HG02642 (cell line): Measurements from ENCODE around the gene NCOA3.
"Not testable (repeated sequence)": the region's sequence is repeated elsewhere in the genome, so short reads cannot be mapped to it uniquely, and the experiment has no call there.

Source experiments
- ATAC-seq: cut with Tn5 transposase; IDR thresholded peaks from one replicate; pipeline ENCODE4 v1.9.1; 2021; ENCODE audit warnings: mild to moderate bottlenecking; ENCODE audit not compliant: unreplicated experiment, poor library complexity

NCOA3 gene

DNA sequence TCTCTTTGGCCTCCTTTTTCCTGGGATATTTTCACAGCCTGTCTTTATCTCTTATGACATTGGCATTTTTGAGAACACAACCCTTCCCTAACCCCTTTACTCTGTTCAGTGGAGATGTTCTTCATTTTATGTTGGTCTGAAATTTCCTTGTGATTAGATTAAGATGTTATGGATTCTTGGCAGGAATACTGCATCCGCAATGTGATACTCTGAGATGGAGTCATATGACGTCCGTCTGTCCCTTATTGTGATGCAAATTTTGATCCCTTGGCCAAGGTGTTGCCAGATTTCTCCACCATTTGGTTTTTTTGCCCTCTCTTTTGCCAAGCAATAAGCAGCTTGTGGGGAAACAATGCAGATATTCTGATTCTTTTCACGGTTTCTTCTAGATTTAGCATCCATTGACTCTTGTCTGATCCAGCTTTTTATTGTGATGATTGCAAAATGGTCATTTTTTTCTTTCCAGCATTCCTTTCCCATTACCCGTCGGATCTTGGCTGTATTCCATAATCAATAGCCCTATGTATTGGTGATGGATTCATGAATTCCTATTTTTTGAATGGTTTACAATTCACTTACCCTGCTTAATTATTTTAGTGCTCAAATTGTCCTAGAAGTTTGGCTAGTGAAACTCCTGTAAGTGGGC is 85.1 kb downstream of the NCOA3 start:
- no peak for ATAC-seq

DNA sequence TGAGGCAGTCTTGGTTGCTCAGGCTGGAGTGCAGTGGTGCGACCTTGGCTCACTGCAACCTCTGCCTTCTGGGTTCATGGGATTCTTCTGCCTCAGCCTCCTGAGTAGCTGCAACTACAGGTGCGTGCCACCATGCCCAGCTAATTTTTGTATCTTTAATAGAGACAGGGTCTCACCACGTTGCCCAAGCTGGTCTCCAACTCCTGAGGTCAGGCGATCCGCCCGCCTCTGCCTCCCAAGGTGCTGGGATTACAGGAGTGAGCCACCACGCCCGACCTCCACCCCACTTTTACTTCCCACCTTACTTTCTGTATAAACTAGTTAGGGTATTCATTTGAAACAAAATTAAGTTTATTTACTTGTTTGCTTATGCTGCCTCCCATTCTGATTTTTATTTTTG is 86.5 kb downstream of the NCOA3 start:
- ATAC-seq = no peak

DNA sequence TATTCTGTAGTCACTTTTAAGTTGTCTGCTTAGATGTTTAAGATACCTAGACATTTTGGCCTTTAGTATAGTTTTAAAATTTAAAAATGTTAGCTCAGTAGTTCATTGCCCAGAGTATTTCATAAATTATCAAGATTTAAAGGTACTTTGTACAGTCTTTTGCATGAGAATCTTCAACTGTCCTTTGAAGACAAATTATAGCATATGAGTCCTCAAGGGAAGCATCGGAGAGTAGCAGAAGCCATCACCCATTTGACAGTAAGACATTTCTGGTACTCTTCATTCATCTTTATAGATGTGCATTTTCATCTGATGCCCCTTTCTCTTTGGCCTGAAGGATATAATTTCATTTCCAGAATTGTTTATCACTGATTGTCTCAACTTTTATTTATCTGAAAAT is 89.5 kb downstream of the NCOA3 start:
- ATAC-seq = no peak

DNA sequence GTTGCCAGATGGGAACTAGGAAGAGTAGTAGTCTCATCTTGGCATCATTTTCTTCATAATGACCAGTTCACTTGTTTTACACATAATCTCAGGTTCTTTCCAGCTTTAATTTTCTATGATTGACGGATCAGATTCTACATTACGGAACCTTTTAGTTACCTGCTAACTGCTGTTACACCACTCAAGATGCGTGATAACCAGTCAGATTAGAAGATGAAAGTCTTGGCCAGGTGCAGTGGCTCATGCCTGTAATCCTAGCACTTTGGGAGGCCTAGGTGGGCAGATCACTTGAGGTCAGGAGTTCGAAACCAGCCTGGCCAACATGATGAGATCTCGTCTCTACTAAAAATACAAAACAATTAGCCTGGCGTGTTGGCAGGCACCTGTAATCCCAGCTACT is 92.5 kb downstream of the NCOA3 start:
- no peak for ATAC-seq

DNA sequence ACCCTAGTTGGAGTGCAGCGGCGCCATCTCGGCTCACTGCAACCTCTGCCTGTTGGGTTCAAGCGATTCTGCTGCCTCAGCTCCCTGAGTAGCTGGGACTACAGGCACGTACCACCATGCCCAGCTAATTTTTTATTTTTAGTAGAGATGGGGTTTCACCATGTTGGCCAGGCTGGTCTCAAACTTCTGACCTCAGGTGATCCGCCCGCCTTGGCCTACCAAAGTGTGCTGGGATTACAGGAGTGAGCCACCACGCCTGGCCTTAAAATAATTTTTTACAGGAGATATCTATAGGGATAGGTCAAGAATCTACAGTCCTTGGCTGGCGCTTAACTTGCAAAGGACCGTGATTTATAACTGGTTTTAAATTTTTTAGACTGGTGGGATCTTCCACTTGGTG is 93.5 kb downstream of the NCOA3 start:
- not testable (repeated sequence) for ATAC-seq

DNA sequence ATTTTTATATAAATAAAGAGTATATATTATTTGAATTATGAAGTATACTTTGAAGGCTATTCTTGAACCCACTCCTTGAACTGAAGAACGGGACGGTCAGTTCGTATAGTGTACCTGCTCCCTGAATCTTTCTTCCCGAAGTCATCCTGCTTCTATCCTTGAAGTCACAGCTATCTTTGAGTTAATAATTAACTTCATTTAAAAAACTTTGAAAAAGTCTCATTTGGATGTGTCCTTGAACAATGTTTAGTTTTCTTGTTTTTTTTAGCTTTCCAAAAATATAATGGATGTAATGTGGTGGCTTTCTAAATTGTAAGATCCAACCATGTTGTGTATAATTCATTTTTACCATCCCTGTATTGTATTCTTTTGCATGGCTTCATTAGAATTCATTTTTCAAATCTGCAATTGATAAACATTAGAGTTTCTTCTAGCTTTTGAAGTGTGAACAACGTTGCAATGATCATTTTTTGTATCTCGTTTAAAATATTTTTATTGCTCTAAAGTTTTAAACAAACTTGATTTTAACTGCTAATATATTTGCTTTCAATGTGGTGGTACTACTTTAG is 94.4 kb downstream of the NCOA3 start:
- ATAC-seq = no peak

DNA sequence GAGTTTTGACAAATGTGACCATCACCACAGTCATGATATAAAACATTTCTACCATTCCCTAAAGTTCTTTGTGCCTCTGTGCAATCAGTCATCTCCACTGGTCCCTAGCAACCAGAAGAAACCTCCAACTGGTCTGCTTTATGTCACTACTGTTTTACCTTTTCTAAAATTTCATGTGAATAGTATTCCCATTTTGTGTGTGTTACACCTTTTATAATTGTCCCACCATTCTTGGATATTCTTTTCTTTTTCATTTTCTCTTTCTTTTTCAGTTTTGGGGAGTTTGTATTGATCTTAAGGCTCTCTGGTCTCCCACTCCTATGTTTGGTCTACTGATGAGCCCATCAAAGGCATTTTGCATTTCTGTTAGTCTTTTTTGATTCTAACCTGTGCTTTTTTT is 95.4 kb downstream of the NCOA3 start:
- no peak for ATAC-seq

DNA sequence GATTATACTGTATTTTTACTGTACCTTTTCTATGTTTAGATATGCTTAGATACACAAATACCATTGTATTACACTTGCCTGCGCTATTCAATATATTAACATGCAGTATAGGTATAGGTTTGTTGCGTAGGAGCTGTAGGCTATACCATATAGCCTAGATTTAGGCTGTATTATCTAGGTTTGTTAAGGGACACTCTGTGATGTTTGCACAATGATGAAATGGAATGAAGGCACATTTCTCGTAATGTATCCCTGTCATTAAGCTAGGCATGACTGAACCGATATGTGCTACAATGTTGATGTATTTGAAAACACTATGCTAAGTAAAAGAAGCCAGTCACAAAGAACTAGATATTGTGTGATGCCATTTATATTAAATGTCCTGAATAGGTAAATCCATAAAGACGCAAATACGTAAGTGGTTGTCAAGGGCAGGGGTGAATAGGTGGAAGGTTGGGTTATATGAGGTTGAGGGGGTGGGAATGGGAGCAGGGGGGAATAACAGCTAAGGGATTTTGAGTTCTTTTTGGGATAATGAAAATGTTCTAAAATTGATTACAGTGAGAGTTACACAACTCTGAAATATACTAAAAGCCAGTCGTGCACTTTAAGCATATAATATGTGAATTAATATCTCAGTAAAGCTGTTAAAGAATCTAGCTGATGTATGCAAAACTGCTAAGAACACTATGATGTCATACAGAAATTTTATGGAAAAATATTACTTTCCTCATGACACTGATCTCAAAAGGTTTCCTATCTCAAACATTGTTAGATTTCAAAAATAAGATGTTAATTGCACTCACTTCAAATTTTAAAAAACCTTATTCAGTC is 97.4 kb downstream of the NCOA3 start:
- no peak for ATAC-seq

DNA sequence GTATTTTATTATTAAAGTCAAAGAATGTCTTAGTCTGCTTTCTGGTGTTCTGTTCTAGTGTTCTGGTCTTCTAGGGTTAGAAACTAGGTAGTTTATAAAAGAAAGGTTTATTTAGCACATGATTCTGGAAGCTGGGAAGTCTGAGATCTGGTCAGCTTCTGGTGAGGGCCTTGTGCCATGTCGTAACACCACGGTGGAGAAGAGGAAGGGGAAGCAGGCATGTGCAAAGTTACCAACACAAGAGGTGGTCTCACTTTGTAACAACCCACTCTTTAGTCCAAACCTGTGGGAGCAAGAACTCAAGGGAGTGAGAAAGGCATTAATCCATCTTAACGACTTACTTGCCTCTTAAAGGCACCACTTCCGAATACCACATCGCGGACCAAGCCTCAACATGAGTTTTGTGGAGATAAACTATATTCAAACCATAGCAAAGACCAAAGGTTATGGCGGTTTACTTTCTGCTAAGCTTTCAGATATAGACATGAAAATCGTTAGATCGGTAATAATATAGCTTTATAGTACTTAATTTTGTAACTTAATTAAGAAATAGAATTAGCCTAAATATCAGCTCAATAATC is 99.4 kb downstream of the NCOA3 start:
- ATAC-seq = no peak

DNA sequence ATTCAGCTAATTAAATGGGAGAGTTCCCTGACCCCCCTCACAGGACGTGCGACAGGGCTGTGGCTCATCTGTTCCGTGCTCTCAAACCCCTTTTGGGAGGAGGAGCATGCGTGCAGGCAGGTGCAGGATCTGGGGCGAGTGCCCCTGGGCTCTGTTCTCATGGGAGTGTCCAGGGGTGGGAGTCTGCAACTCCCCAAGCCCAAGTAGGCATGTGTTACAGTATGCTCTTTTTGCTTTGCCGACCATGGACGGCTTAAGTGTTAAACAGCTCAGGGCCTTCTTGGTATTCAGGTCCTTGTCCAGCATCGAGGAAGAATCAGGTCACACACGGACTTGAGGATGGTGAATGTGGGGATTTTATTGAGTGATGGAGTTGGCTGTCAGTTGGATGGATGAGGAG is 101.6 kb downstream of the NCOA3 start:
- ATAC-seq = no peak

DNA sequence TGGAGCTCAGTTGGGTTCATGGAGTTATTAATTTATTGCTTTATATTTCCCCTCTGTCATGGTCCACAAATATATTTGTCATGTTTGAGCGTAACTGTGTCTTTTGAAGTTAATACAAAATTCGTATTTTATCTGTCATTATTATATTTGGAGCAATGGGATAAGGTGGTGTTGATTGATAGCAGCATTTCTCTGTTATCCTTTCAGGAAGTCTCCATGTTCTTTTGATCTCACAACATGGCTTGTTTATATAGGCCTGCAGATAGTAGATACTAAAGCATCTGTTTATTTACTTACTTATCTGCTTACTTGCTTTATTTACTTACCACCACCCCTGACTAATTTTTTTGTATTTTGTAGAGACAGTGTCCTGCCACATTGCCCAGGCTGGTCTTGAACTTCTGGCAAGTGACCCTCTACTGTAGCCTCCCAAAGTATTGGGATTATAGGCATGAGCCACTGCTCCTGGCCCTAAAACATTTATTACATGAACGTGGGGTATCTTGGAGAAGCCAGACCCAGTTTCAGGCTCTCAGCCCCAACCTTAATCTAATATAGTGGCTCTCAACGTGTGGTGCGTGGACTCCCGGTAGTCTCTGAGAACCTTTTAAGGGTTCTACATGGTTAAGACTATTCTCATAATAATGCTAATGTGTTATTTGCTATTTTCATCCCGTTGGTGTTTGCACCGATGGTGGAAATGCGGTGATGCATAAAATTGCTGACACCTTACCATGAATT is 104.2 kb downstream of the NCOA3 start:
- ATAC-seq = no peak

DNA sequence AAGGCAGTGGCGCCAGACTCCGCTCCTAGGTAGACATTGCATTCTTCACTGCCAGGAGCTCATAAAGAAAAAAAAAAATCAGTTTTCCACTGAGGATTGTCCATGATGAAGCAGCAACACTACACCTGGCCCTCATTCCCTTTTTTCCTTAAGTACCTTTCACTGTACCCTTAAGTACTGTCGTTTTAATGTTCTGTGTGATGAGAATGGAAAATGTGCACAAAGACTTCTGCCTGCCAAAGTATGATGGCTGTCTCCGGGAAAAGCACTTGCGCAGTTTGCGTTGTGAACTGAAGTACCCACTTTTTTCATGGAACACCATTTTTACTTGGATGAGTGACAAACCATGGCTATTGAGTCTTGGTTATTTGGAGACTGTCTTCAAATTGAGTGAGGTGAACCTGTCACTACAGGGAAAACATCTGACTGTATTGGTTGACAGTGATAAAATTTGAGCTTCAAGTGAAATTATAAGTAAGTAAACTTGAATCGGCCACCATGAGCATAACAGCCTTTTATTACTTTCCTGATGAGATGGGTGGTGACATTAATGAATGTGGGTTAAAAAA is 104.8 kb downstream of the NCOA3 start:
- ATAC-seq = no peak

DNA sequence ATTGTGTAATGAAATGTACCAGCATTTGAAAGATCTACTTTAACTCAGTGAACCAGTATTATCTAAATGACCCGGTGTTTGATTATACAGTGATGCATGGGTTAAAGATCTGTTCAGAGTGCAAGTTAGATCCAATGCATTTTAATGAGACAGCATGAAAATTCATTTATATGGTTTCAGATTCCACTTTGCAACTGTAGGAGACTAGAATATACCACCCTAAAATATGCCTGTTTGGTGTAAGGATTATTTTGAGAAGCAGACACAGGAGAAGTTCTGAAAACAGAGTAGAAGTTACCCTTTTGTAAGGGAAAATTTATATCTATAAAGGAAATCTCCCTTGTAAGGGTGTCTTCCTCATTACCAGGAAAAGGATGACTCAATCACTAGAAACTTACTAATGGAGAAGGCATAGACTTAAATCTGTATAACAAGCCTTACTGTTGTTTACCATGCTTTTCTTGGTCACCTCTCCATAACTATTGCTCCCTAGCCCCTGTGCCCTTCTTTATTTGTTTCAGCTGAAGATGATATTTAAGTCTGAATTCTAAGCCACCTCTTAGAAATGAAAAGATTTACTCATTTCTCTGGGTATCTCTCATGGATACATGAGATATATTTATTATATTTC is 105.4 kb downstream of the NCOA3 start:
- no peak for ATAC-seq

DNA sequence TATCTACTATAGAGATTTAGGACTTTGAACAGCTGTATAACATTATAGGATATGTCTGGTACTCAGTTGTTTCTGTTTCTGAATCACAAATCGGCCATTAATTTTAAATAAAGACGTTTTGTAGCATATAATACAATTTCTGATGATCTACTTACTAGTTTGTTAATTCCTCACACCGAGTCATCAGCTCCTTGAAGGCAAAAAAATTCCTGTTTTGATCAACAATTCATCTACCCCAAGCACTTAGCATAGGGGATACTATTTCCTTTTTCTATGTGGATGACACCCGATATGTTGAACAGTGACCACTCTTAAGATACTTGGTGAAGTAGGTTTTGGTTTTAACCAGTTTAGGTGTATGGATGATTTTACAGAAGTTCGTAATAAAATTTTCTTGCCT is 107.3 kb downstream of the NCOA3 start:
- no peak for ATAC-seq

DNA sequence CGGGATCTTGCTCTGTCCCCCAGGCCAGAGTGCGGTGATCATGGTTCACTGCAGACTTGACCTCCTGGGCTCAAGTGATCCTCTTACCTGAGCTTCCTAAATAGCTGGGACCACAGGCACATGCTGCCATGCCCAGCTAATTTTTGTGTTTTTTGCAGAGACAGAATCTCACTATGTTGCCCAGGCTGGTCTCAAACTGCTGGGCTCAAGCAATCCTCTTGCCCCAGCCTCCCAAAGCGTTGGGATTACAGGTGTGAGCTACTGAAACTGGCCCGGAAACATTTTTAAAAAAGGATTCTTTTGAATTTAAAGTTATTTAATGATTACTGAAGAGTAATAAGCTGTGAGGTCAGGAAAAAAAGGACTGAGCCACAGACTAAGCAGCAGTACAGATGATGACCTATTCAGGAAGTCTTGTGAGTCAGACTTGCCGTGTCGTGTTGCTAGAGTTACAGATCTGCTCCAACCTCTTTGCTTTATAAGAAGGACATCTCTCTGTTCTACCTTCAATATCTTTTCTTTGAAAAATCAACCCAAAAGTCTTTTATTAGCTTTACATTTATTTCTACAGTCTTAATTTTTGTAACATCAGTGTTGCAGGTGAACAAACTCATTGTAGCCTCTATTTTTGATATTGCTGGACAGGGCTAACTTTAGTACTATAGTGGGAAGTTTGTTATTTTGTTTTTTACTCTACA is 108.7 kb downstream of the NCOA3 start:
- ATAC-seq = no peak

DNA sequence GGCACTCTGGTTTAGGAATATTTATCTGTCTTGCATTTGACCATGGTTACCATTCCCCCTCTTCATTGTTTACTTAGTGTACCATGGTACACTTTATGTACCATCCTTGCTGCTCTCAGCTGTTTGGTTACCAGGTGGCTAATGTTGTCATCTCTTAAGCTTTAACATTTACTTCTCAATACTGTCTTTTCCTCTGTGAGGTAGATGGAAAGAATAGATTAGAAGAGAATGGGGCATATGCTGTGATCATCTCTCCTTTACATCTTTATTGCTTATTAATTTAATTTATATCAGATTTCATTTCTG is 109.2 kb downstream of the NCOA3 start:
- no peak for ATAC-seq

DNA sequence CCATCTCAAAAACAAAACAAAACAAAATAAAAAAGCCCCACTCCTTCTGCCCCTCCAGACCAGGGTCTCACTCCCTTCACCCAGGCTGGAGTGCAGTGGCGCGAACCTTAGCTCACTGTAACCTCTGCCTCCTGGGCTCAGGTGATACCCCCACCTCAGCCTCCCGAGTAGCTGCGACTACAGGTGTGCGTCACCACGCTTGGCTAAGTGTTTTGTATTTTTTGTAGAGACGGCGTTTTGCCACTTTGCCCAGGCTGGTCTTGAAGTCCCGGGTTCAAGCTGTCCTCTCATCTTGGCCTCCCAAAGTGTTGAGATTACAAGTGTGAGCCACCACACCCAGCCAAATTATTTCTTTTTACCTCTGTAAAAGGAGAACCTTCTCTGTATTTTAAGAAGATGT is 110.1 kb downstream of the NCOA3 start:
- ATAC-seq = no peak

DNA sequence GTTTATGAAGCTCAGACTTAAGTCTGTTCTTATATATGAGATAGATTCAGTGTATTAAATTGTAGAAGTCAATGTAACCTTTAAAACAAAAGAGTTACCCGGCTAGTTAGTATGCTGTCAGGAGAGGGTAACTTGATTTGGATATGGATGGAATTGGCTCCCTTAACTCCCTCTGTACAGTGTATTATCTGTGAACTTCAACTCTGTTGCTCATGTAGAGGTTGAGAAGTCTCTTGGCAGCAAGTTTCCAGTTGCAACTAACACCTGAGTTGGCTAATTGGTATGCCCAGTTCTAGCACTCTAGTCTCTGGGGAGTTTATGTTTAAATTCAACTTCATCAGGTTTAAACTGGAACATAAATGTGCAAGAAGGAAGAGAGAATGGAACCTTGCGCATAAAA is 111.0 kb downstream of the NCOA3 start:
- ATAC-seq = no peak

DNA sequence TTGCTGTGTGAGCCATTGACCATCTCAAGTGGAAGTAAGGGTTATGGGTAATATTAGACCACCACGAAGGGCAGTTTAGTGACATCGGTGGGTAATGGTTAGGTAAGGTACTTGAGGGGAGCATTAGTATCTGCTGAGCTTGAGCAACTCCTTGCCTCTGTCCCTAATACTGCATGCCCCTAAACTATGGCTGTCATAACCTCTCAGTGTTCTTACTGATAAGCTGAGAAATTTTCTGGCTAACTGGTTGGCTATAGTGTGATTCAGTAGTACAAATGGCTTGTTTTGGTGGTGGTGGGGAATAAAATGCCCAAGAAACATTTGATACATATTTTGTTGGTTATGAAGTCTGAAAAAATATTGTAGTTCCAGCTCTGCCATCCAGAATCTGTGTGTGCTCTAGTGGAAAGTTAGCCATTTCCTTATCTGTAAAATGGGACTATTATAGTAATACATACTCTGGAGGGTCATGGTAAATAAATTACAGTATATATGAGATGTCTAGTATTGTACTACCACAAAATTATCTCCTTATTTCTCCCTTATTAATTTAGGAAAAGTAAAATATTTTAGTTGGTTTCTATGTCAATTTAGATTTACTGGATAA is 113.1 kb downstream of the NCOA3 start:
- no peak for ATAC-seq
